ENCODE results near the gene TUBB3. TPM values are rescaled to one million over a fixed set of nuclear protein-coding genes. Genes with fewer than 3 reads are reported as not detected.
"Not testable (repeated sequence)": the region's sequence is repeated elsewhere in the genome, so short reads cannot be mapped to it uniquely, and the experiment has no call there.

The TUBB3 gene
- polyA plus RNA-seq, 3 donors, result 8.0 to 16.8 (median 13.9) TPM

DNA sequence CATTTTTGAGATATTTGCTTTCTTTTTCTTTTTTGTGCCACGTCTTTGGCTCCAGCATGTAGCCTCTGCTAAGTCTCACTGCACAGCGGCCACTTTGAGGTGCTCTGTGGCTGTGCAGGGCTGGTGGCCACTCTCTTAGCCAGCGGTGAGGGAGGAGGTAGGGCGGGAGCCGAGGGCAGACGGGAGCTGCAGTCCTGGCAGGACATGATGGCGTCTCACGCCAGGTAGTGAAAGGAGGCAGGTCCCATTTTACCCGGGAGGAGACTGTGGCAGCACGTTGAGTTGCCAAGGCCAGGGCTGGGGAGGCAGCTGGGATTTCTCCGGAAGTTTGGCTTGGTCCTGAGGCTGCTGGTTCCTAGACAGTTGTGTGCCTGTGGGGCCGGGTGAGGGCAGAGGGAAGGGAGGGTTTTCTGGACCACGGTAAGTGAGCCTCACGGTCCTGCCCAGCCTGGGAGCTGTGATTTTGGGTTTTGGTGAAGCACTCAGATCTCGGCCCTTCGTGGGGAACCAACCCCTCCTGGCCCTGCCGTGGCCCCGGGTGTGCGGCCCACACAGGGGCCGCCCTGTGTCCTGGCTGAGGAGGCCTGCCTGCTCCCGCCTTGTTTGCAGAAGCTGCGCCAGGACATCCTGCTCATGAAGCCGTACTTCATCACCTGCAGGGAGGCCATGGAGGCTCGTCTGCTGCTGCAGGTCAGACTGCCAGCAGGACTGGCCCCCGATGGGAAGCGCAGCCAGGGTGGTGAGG is 39.8 kb downstream of the TUBB3 start:
- no peak for DNase-seq

DNA sequence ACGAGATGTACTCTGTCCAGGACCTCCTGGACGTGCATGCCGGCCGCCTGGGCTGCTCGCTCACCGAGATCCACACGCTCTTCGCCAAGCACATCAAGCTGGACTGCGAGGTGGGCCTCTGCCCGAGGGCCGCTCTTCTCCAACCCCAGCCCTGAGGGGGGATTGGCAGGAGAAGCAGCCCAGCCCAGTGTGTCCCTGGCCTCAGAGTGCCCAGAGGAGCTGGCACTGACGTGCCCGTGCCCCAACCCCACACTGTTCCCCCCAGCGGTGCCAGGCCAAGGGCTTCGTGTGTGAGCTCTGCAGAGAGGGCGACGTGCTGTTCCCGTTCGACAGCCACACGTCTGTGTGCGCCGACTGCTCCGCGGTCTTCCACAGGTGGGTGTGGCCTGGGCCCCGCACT is 41.1 kb downstream of the TUBB3 start:
- DNase-seq, result no peak

GRCh38 chr16:89965447-89966225 is 42.5 kb downstream of the TUBB3 start:
- DNase-seq, result no peak

GRCh38 chr16:89966756-89967155 is 43.6 kb downstream of the TUBB3 start:
- DNase-seq, result no peak

DNA sequence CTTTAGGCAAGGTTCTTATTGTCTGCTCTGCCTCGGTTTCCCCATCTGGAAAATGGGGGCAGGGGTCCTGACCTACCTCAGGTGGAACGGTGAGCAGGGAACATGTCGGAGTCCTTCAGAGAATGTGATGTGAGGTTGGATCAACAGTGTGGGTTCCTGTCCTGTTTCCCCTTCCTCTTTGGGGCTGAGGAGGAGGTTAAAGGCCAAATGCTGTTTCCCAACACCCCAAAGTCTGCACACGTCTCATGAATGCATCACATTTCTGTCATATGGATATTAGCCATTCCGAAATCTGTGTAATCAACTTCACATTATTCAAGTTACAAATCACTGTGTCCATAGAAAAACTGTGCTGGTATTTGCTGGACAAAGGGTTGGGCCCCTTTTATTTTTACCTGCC is 44.3 kb downstream of the TUBB3 start:
- not testable (repeated sequence) for DNase-seq

DNA sequence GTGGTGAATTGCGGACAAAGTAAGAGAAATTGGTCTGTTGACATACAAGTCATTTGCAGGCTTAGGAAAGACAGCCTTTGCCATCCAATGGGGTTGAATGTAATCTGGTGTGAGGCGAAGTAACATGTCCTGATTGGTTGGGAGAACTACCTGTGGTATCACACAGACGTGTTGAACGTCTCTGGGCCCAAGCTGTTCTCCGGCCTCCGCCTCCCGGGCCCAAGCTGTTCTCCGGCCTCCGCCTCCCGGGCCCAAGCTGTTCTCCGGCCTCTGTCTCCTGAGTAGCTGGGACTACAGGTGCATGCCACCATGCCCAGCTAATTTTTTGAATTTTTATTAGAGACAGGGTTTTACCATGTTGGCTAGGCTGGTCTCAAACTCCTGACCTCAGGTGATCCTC is 44.9 kb downstream of the TUBB3 start:
- not testable (repeated sequence) for DNase-seq

DNA sequence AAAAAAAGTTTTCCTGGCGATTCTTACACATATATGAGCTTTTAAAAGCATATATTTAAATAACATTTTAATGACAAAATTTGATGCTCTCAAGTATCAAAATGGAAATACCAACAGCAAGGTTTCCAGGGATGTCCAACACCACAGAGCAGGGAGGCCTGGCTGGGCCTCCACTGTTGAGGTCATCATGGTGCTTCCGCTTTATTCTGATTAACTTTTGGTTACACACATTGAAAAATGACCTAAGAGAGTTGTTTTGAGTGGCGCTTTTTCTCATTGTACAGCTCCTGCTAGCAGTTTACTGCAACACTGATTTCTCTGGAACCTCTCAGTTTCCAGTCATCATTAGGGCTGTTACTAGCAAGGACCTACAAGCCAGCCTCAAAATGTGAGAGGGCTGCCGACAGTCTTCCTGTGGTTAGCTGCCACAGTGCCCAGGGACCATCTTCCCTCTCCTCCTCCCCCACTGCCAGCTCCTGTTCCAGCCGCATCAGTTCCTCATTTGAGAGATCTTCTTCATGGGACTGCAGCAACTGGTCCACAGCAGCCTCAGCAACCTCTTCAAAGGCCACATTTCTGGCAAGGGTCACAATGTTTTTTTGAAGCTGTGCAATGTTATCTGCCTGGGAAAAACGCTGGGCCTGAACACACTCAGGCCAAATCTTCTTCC is 46.7 kb downstream of the TUBB3 start:
- no peak for DNase-seq

GRCh38 chr16:89971495-89972243 is 48.5 kb downstream of the TUBB3 start:
- DNase-seq, result no peak

GRCh38 chr16:89972244-89973234 is 49.4 kb downstream of the TUBB3 start:
- DNase-seq, result peak; percentile 92

- DNase-seq, result no peak
These were observed 50.1 kb downstream of the TUBB3 start for GRCh38 chr16:89973235-89973634.

DNA sequence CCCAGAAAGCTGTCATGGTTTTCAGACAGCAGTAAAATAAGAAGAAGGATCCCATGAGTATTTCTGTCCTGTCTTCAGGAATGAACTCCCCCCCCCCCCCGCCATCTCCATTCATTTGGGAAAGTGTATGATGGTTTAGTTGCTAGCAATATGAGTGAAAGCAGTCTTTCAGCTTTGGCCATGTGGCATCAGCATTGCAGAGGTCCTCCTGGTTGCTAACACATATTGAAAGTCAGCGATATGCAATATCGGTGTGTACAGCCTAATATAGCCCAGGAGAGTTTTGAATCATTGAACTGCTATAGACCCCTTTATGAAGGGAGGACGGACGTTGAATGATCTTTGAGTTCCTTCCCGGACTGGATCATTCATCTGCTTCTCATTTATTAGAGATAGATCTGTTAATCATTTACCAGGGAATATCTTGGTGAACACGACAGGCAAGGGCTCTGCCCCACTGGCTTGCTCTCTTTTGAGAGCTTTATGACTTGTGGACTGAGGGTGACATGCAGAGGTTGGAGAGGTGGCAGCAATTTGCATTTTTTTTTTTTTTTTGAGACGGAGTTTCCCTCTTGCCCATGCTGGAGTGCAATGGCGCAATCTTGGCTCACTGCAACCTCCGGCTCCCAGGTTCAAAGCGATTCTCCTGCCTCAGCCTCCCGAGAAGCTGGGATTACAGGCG is 50.7 kb downstream of the TUBB3 start:
- no peak for DNase-seq

DNA sequence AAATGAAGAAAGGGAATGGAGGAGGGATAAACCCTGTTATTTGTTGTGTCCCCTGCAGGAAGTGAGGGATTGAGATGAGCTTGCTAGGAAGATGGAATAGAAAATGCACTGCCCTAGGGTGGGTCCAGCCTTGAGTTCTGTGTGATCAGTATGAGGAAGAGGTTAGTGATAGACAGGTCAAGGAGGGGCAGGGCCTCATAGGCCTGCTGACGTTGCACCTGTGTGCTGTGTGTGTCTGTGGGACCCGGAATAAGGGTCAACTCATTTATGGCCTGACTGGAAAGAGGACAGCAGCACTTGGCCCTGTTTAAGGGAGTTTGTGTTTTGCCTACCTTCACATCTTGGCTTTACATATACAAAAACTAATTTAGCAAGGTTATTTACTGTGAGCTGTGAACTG is 51.7 kb downstream of the TUBB3 start:
- DNase-seq, result no peak

DNA sequence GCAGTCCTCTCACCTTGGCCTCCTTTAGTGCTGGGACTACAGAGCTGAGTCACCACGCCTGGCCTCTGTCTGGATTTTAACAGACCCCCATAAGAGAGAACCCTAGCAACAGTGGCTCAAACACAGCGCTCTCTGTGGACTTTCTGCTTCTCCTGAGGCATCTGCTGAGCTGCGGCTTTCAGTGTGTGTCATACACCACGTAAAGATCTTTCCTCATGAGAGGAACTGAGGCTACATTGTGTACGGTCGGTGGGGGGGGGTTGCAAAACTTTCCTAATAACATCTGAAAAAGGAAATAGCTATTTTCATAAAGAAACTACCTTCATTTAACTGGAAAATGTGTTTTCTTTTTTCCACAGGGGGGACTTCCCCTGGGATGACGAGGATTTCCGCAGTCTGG is 58.3 kb downstream of the TUBB3 start:
- DNase-seq, result no peak

DNA sequence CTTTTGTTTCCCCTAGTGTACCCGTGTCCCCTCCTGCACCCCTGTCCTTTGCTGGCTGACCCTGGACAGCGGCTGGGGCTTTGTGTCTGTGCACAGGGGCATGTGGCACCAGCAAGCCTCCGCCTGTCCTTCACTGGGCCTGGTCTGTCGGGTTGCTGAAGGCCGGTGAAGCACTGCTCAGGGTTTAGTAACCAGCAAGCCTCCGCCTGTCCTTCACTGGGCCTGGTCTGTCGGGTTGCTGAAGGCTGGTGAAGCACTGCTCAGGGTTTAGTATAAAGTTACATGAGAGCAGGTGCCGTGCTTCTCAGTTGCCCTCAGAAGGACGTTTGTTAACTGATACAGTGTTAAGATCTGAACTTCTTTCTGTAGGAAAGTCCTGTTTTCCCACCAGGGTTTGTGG is 59.2 kb downstream of the TUBB3 start:
- no peak for DNase-seq

- DNase-seq, result no peak
These were observed 60.4 kb downstream of the TUBB3 start for GRCh38 chr16:89983536-89983935.

- DNase-seq, result no peak
These were observed 61.1 kb downstream of the TUBB3 start for GRCh38 chr16:89984216-89984615.

DNA sequence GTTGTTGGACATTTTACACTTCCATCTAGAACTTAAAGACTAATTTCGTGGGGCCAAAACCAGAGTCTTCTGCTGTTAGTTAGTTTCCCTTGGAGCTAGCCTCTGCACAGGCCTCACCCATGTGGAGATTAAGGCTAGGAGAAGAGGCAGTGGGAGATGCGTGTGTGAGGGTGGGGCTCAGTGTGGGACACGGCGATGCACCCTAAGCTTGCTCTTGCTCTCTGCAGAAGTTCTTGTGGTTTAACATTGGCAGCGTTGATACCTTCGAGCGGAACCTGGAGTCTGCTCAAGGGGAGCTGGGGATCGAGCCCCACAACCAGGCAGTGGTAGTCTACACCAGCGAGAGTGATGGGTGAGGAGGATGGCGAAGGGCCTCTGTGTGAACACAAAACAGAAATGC is 62.1 kb downstream of the TUBB3 start:
- no peak for DNase-seq
